GM18498 (cell line): ENCODE results near the gene CPNE9.
"Not testable (repeated sequence)": the region's sequence is repeated elsewhere in the genome, so short reads cannot be mapped to it uniquely, and the experiment has no call there.

Experiments
- ATAC-seq: cut with Tn5 transposase; IDR thresholded peaks from one replicate; pipeline ENCODE4 v1.9.1; 2021; ENCODE audit warnings: mild to moderate bottlenecking, moderate library complexity; ENCODE audit not compliant: unreplicated experiment

Gene CPNE9

GRCh38 chr3:9771007-9771406 lies 67.4 kb downstream of the CPNE9 start:
- not testable (repeated sequence) for ATAC-seq

GRCh38 chr3:9776896-9777693 lies 73.5 kb downstream of the CPNE9 start:
- no peak for ATAC-seq

DNA sequence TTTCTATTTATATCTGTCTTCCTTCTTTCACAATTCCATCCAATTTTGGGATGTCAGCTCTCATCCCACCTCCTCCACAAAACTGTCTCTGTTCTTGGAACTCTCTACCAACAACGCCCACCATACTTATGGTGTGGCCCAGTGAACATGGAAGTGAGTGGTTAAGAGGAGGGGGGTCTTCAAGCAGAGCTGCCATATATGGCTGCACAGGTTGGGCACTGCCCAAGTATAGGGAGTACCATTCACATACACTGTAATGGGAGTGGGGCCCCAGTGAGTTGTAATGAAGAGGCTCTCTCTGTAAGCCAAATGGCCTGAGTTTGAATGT lies 74.0 kb downstream of the CPNE9 start:
- no peak for ATAC-seq

GRCh38 chr3:9778143-9779074 lies 74.8 kb downstream of the CPNE9 start:
- no peak for ATAC-seq

GRCh38 chr3:9779075-9779593 lies 75.5 kb downstream of the CPNE9 start:
- ATAC-seq, result no peak
